NOMO-1 (cell line): ENCODE results near the gene FGFR3.

Experiments
- DNase-seq, 2 experiments: peaks; one replicate each; lab custom pipeline; 2025; ENCODE audit not compliant: unreplicated experiment in 2 of 2; lab: John Stamatoyannopoulos, UW

FGFR3 gene

GRCh38 chr4:1769692-1770091 lies 23.4 kb upstream of the FGFR3 start:
- no peak for DNase-seq

GRCh38 chr4:1770245-1770644 lies 22.8 kb upstream of the FGFR3 start:
- no peak for DNase-seq

GRCh38 chr4:1770791-1771231 lies 22.3 kb upstream of the FGFR3 start:
- no peak for DNase-seq

- DNase-seq: peak; percentile 36 to 70
Measured at GRCh38 chr4:1771555-1772305, 21.4 kb upstream of the FGFR3 start.

- no peak for DNase-seq
Measured at GRCh38 chr4:1772853-1773538, 20.1 kb upstream of the FGFR3 start.

- DNase-seq: no peak
Measured at GRCh38 chr4:1773754-1774153, 19.3 kb upstream of the FGFR3 start.

GRCh38 chr4:1775731-1776500 lies 17.2 kb upstream of the FGFR3 start:
- DNase-seq: peak; percentile 33 to 74

GRCh38 chr4:1776521-1777161 lies 16.5 kb upstream of the FGFR3 start:
- DNase-seq: no peak

- DNase-seq: no peak
Measured at GRCh38 chr4:1777822-1778641, 15.1 kb upstream of the FGFR3 start.

GRCh38 chr4:1778642-1779392 lies 14.3 kb upstream of the FGFR3 start:
- DNase-seq: no peak

GRCh38 chr4:1779588-1780382 lies 13.3 kb upstream of the FGFR3 start:
- no peak for DNase-seq

GRCh38 chr4:1780435-1780834 lies 12.7 kb upstream of the FGFR3 start:
- DNase-seq: no peak

- DNase-seq: no peak
Measured at GRCh38 chr4:1783015-1783414, 10.1 kb upstream of the FGFR3 start.

- DNase-seq: no peak
Measured at GRCh38 chr4:1783970-1784369, 9.1 kb upstream of the FGFR3 start.

- DNase-seq: no peak
Measured at GRCh38 chr4:1784395-1784788, 8.7 kb upstream of the FGFR3 start.

GRCh38 chr4:1784789-1785591 lies 8.1 kb upstream of the FGFR3 start:
- no peak for DNase-seq

GRCh38 chr4:1785592-1785991 lies 7.5 kb upstream of the FGFR3 start:
- DNase-seq: no peak
